ENCODE measurements around the gene FARP2.

DNA sequence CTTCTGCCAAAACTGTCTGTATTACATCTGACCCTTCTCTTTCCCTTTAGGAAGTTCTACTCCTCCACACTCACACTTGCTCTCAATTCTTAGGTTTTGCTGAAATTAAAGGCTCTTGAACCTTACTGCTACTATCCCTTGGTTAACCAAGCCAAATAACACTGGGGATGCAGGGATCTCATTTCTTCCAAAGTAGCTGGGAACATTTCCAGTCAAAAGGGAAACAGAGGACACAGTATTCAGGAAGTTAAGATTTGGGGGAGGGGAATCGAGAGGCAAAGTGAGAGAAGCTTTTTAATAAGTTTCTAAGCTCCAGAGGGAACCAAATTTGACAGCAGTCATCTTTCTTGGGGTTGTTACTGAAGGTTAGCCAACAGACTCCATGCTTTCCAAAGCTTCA is 34.2 kb upstream of the FARP2 start:
- TF ChIP-seq, protein P1, sequence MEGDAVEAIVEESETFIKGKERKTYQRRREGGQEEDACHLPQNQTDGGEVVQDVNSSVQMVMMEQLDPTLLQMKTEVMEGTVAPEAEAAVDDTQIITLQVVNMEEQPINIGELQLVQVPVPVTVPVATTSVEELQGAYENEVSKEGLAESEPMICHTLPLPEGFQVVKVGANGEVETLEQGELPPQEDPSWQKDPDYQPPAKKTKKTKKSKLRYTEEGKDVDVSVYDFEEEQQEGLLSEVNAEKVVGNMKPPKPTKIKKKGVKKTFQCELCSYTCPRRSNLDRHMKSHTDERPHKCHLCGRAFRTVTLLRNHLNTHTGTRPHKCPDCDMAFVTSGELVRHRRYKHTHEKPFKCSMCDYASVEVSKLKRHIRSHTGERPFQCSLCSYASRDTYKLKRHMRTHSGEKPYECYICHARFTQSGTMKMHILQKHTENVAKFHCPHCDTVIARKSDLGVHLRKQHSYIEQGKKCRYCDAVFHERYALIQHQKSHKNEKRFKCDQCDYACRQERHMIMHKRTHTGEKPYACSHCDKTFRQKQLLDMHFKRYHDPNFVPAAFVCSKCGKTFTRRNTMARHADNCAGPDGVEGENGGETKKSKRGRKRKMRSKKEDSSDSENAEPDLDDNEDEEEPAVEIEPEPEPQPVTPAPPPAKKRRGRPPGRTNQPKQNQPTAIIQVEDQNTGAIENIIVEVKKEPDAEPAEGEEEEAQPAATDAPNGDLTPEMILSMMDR (IDR thresholded peaks at IDR 0.05) = no peak
- TF ChIP-seq POLR2A (IDR thresholded peaks at IDR 0.05) = no peak

Measured in heart left ventricle (tissue), 13 donors.